Upper lobe of left lung (tissue), 6 donors: Measurements from ENCODE around the gene YDJC. TPM values are rescaled to one million over a fixed set of nuclear protein-coding genes. Genes with fewer than 3 reads are reported as not detected.
"Not testable (repeated sequence)": the region's sequence is repeated elsewhere in the genome, so short reads cannot be mapped to it uniquely, and the experiment has no call there.

Source experiments
- ATAC-seq, 2 donors: fragments of 200-7000 bp; cut with Tn5 transposase; one replicate each; pipeline ENCODE4 v1.9.1; 2022; ENCODE audit warnings: mild to moderate bottlenecking in 2 of 2, moderate library complexity in 2 of 2; ENCODE audit not compliant: low FRiP score in 2 of 2
- DNase-seq, 2 donors: peaks; one replicate each; pipeline ENCODE4 v3.0.0-alpha.2; 2019 to 2020
- H3K27ac ChIP-seq, 4 donors: fragments of 200-600 bp; sonication (generic); one replicate each; pipeline ENCODE4 v1.5.1; 2016 to 2019
- H3K27me3 ChIP-seq, 4 donors: fragments of 200-600 bp; sonication (generic); one replicate each; pipeline ENCODE4 v1.5.1; 2017 to 2019
- H3K36me3 ChIP-seq, 4 donors: fragments of 200-600 bp; sonication (generic); one replicate each; pipeline ENCODE4 v1.5.1; 2016 to 2019
- H3K4me1 ChIP-seq, 4 donors: fragments of 200-600 bp; sonication (generic); one replicate each; pipeline ENCODE4 v1.5.1; 2018 to 2019
- H3K4me3 ChIP-seq, 4 donors: fragments of 200-600 bp; sonication (generic); one replicate each; pipeline ENCODE4 v1.5.1; 2017 to 2019; ENCODE audit warnings: mild to moderate bottlenecking in 2 of 4, moderate library complexity in 1 of 4
- H3K9me3 ChIP-seq, 4 donors: fragments of 200-600 bp; sonication (generic); one replicate each; pipeline ENCODE4 v1.5.1; 2018 to 2019
- CTCF ChIP-seq, 6 experiments: fragments of 450-650 bp in 4 of 6; fragments of 200-600 bp in 2 of 6; sonication (generic) in 2 of 6; IDR thresholded peaks; one replicate each; pipeline ENCODE4 v1.5.1; 2016 to 2019; ENCODE audit warnings: antibody characterized with exemption in 6 of 6
- EP300 ChIP-seq, 4 donors: sonication (generic); formaldehyde crosslinking; IDR thresholded peaks; one replicate each; pipeline ENCODE4 v1.5.1; 2017; ENCODE audit warnings: antibody characterized with exemption in 4 of 4, control low read depth in 2 of 4
- POLR2A ChIP-seq, 4 donors: fragments of 450-650 bp; IDR thresholded peaks; one replicate each; pipeline ENCODE4 v1.5.1; 2016 to 2017; ENCODE audit warnings: antibody characterized with exemption in 4 of 4, mild to moderate bottlenecking in 2 of 4
- POLR2AphosphoS5 ChIP-seq, 2 donors: sonication (generic); formaldehyde crosslinking; IDR thresholded peaks; one replicate each; pipeline ENCODE4 v1.5.1; 2017; ENCODE audit warnings: antibody characterized with exemption in 2 of 2
- WGBS, 2 donors: methylation state at CpG; one replicate each; pipeline ENCODE4 v1.1.5; 2017 to 2018; 5-methylcytosine and 5-hydroxymethylcytosine counted together
- total RNA-seq, 6 donors: library from RNA; depleted of rRNA in 4 of 6; stranded (reverse); fragments of >200 nt in 4 of 6; gene quantifications; one replicate each; pipeline versions ENCODE4 v1.1.0 to v1.2.1, GENCODE V29; 2016 to 2021
- donor health status: DM: no; HTN: no; CAD: no; lungs with moderate emphysema.
- donor health status: DM: no; HTN: yes; CAD: no; lungs with severe emphysema.

YDJC gene
- total RNA-seq, 6 donors from 2014 or later: 22.2 to 47.4 (median 28.3) TPM

GRCh38 chr22:21639359-21639758 is 9.5 kb upstream of the YDJC start:
- Histone ChIP-seq H3K27me3 (no peaks in the 10 kb centered on the region), H3K9me3 (no peaks in the 10 kb centered on the region), H3K27ac (no peak overlapping the region), H3K4me3 (no peak overlapping the region), H3K36me3 (peaks cover 0 to 7% (median 0%) of the 10 kb centered on the region in 4 donors), H3K4me1 (peaks cover 16 to 27% (median 20%) of the 10 kb centered on the region in 4 donors)
- no peak for TF ChIP-seq EP300 (IDR thresholded peaks at IDR 0.05)
- no peak for TF ChIP-seq POLR2AphosphoS5 (IDR thresholded peaks at IDR 0.05)
- no peak for TF ChIP-seq POLR2A (IDR thresholded peaks at IDR 0.05)
- TF ChIP-seq CTCF (IDR thresholded peaks at IDR 0.05): no peak
- no peak for ATAC-seq
- WGBS, 2 donors: 83 to 93% methylated on average over 3 to 4 of the region's 4 CpGs
- DNase-seq: no peak

- not testable (repeated sequence) for H3K9me3 ChIP-seq, ATAC-seq, H3K27me3 ChIP-seq, DNase-seq, H3K36me3 ChIP-seq, H3K4me3 ChIP-seq, H3K27ac ChIP-seq
- 94 to 98% methylated on average over 2 of the region's 2 CpGs for WGBS, 2 donors
- H3K4me1 ChIP-seq: peaks cover 6 to 12% (median 7%) of the 10 kb centered on the region in 4 donors
These were observed 7.6 kb upstream of the YDJC start for GRCh38 chr22:21637450-21637849.

GRCh38 chr22:21636629-21637218 is 6.9 kb upstream of the YDJC start:
- no peak overlapping the region for H3K4me3 ChIP-seq
- ATAC-seq: no peak
- no peaks in the 10 kb centered on the region for H3K27me3 ChIP-seq
- TF ChIP-seq CTCF (IDR thresholded peaks at IDR 0.05): no peak
- TF ChIP-seq POLR2A (IDR thresholded peaks at IDR 0.05): no peak
- TF ChIP-seq EP300 (IDR thresholded peaks at IDR 0.05): no peak
- TF ChIP-seq POLR2AphosphoS5 (IDR thresholded peaks at IDR 0.05): no peak
- no peak for DNase-seq
- no peak overlapping the region for H3K27ac ChIP-seq
- 92 to 93% methylated on average over 17 of the region's 17 CpGs for WGBS, 2 donors
- H3K9me3 ChIP-seq: no peaks in the 10 kb centered on the region
- H3K4me1 ChIP-seq: peaks cover 6 to 9% (median 7%) of the 10 kb centered on the region in 4 donors
- no peaks in the 10 kb centered on the region for H3K36me3 ChIP-seq

- DNase-seq (no peak), ATAC-seq (no peak)
- no peak overlapping the region for H3K4me3 ChIP-seq
- H3K27me3 ChIP-seq: no peaks in the 10 kb centered on the region
- no peak for TF ChIP-seq EP300 (IDR thresholded peaks at IDR 0.05)
- TF ChIP-seq POLR2AphosphoS5 (IDR thresholded peaks at IDR 0.05): no peak
- TF ChIP-seq POLR2A (IDR thresholded peaks at IDR 0.05): no peak
- no peak for TF ChIP-seq CTCF (IDR thresholded peaks at IDR 0.05)
- no peak overlapping the region for H3K27ac ChIP-seq
- no peaks in the 10 kb centered on the region for H3K9me3 ChIP-seq
- no peaks in the 10 kb centered on the region for H3K36me3 ChIP-seq
- peaks cover 0 to 2% (median under 1%) of the 10 kb centered on the region in 4 donors for H3K4me1 ChIP-seq
- 83 to 90% methylated on average over 9 to 15 of the region's 15 CpGs for WGBS, 2 donors
These were observed 6.1 kb upstream of the YDJC start for GRCh38 chr22:21635771-21636510.

GRCh38 chr22:21634844-21635243 is 5.0 kb upstream of the YDJC start:
- WGBS, 2 donors: 81 to 86% methylated on average over 18 to 19 of the region's 19 CpGs

More at GRCh38 chr22:21634844-21635243, 5.0 kb upstream of the YDJC start:
- Histone ChIP-seq H3K9me3 (no peaks in the 10 kb centered on the region), H3K27ac (no peak overlapping the region), H3K4me1 (peaks cover 0 to 4% (median 1%) of the 10 kb centered on the region in 4 donors), H3K27me3 (no peaks in the 10 kb centered on the region), H3K4me3 (no peak overlapping the region), H3K36me3 (no peaks in the 10 kb centered on the region)
- TF ChIP-seq CTCF (IDR thresholded peaks at IDR 0.05) (no peak), POLR2A (IDR thresholded peaks at IDR 0.05) (no peak), EP300 (IDR thresholded peaks at IDR 0.05) (no peak), POLR2AphosphoS5 (IDR thresholded peaks at IDR 0.05) (no peak)
- ATAC-seq (no peak), DNase-seq (no peak)
